ENCODE measurements around the gene INSIG1.

DNA sequence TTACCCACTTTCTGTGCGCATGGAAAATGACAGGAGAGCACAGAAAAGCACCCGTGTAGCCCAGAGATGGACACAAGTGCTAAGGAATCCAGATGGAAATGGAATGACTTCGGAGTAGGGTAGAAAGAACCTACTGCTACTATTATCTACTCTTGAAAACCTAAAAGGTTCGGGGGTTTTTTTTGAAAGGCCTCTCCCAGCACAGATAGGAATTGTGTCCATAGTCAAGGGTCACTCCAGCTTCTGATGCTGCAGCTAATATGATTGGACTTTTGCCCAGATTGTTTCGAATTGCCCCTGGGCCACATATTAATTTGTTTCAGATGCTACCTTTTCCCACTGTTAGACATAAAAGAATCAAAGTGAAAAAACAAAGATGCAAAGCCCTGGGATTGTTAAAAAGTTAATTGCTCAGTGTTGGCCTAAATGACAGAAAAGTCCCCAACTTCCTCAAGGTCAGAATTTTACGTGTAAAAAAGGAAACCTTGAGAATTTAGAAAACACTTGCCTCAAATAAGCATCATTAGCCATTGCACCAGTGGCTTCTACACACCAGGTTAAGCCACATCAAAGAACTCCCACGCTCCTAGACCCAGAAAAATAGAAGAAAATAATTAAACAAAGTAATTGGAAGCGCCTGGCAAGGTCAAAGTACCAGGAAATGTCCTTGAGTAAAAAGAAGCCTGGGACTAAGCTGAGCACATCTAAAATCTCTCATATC is 40.8 kb upstream of the INSIG1 start:
- TF ChIP-seq, protein P1, sequence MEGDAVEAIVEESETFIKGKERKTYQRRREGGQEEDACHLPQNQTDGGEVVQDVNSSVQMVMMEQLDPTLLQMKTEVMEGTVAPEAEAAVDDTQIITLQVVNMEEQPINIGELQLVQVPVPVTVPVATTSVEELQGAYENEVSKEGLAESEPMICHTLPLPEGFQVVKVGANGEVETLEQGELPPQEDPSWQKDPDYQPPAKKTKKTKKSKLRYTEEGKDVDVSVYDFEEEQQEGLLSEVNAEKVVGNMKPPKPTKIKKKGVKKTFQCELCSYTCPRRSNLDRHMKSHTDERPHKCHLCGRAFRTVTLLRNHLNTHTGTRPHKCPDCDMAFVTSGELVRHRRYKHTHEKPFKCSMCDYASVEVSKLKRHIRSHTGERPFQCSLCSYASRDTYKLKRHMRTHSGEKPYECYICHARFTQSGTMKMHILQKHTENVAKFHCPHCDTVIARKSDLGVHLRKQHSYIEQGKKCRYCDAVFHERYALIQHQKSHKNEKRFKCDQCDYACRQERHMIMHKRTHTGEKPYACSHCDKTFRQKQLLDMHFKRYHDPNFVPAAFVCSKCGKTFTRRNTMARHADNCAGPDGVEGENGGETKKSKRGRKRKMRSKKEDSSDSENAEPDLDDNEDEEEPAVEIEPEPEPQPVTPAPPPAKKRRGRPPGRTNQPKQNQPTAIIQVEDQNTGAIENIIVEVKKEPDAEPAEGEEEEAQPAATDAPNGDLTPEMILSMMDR (IDR thresholded peaks at IDR 0.05), result no peak
- no peak for TF ChIP-seq REST (IDR thresholded peaks at IDR 0.05; ENCODE audit: insufficient read depth in 1 of 2, low read depth in 2 of 2, low read length in 1 of 2)
